HG03108 (cell line): ENCODE measurements around the gene ARID5A.

ENCODE experiments used
- ATAC-seq: cut with Tn5 transposase; IDR thresholded peaks from one replicate; pipeline ENCODE4 v1.9.1; 2021; ENCODE audit warnings: moderate library complexity; ENCODE audit not compliant: unreplicated experiment

ARID5A gene

DNA sequence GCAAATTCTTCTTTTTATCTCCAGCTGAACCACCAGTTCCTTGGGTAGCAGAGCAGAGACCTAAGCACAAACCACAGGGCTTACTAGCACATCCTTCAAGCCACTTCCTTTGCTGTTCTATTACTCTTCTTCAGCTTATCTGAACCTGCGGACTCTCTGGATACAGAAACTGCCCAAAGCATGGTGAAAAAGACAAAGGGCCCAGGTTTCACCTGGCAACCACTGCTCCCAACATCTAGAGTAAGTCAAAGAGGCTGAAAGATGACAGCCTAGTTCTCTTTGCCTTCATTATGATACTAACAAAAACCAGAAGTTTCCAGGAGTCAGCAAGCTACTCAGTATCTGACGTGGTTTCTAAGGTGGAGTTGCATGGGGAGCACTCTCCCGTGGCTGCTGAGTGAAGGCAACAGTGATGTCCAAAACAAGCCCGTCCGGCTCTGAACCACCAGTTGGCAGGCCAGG lies 58.2 kb downstream of the ARID5A start:
- no peak for ATAC-seq

DNA sequence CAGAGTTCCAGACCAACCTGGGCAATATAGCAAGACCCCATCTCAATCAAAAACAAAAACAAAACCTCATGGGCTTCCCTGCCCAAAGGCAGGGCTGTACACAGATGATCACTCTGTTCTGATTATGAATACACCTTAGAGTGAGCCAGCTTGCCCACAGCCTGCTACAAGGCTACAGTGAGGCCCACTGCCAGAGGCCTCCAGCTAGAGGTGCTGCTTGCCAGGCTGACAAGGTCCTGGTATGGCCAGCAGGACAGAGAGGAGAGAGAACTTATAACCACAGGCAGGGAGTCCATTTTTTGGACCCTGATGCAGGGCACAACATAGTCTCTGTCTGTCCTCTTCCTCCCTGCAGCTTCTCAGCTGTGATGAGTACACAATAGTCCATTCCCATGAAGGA lies 60.0 kb downstream of the ARID5A start:
- ATAC-seq = no peak

DNA sequence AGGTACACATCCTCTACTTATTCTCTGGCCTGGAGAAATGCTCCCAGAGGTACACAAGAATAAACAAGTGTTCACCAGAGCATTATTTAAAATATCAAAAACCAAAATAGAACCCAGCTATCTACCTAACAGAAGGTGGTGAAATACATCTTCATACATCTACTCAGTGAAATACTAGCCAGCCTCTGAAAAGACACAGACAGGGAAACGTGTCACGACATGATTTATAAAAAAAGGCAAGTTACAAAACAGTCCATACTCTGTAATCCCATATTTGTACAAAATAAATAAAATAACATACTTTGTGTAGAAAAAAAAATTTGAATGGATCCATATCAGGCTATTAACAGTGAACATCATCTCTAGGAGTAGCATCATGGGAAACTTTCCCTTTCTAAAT lies 63.4 kb downstream of the ARID5A start:
- no peak for ATAC-seq

DNA sequence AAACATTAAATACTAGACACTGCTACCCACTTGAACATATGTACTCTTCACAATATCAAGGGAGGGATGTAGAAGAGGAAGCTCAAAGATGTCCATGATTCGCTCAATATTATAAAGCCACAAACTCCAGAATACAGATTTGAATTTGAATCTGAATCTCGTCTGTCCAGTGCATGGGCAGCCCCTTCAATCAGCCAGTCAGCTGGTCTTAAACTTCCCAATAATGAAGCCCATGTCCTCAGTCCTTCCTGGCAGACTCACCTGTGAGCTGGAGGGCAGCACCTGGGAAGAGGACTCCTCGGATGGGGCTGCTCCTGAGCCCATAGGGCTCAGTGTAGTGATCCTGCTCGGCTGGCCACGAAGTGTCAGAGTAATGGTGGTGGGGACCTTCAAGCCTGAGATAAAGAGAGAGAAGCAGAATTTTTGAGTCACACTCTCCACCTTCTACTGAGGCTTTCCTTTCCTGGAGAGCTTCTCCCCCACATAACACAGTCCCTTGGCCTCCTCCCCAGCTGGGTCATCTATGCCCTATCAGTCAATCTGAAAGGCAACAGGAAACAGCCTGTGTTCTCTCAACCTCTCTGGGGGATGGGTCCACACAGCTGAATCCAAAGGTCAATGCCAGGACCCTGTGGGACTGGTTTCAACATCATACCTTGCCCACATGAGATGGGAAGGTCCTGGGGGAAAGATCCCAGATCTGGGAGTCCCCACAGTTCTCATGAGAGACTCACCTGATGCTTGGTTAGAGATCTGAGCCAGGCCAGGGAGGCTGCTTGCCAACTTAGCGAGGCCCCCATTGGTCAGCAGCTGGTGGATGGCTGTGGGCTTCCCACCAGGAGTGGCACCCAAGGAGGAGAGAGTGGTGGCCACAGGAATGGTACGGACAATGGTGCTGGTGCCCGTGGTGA lies 65.1 kb downstream of the ARID5A start:
- ATAC-seq = no peak
